HEK293T (cell line): ENCODE results near the gene ADISSP.

Experiments used
- BHLHE40 ChIP-seq: fragments of 450-650 bp; IDR thresholded peaks from 2 replicates; pipeline ENCODE4 v1.6.1; 2016; ENCODE audit warnings: mild to moderate bottlenecking, moderate library complexity, borderline replicate concordance
- CTBP1 ChIP-seq: fragments of 450-650 bp; IDR thresholded peaks from 2 replicates; pipeline ENCODE4 v1.6.1; 2016; ENCODE audit warnings: borderline replicate concordance
- FOXA1 ChIP-seq: fragments of 450-650 bp; IDR thresholded peaks from 2 replicates; pipeline ENCODE4 v1.6.1; 2016; ENCODE audit warnings: mild to moderate bottlenecking
- FOXM1 ChIP-seq: fragments of 450-650 bp; IDR thresholded peaks from 2 replicates; pipeline ENCODE4 v1.6.1; 2017; ENCODE audit warnings: mild to moderate bottlenecking, borderline replicate concordance
- HDGF ChIP-seq: fragments of 450-650 bp; IDR thresholded peaks from 2 replicates; pipeline ENCODE4 v1.6.1; 2017; ENCODE audit warnings: antibody characterized with exemption, borderline replicate concordance
- L3MBTL2 ChIP-seq: fragments of 450-650 bp; conservative IDR thresholded peaks from 2 replicates; pipeline ENCODE4 v1.6.1; 2016; ENCODE audit warnings: mild to moderate bottlenecking
- LEF1 ChIP-seq: fragments of 450-650 bp; IDR thresholded peaks from 2 replicates; pipeline ENCODE4 v1.6.1; 2017; ENCODE audit warnings: mild to moderate bottlenecking, borderline replicate concordance
- NFRKB ChIP-seq: fragments of 450-650 bp; IDR thresholded peaks from 2 replicates; pipeline ENCODE4 v1.6.1; 2016; ENCODE audit warnings: mild to moderate bottlenecking, moderate library complexity
- PKNOX1 ChIP-seq: fragments of 450-650 bp; IDR thresholded peaks from 2 replicates; pipeline ENCODE4 v1.6.1; 2016
- SP1 ChIP-seq: fragments of 450-650 bp; IDR thresholded peaks from 2 replicates; pipeline ENCODE4 v1.6.1; 2017
- SUZ12 ChIP-seq: fragments of 450-650 bp; IDR thresholded peaks from 2 replicates; pipeline ENCODE4 v1.6.1; 2016; ENCODE audit warnings: mild to moderate bottlenecking
- TARDBP ChIP-seq: fragments of 450-650 bp; IDR thresholded peaks from 2 replicates; pipeline ENCODE4 v1.6.1; 2016

GRCh38 chr20:3803289-3803688 is 35.7 kb upstream of the ADISSP start:
- TF ChIP-seq CTBP1 (no peak), L3MBTL2 (no peak), NFRKB (no peak), SP1 (no peak), FOXM1 (no peak), SUZ12 (no peak), BHLHE40 (no peak), PKNOX1 (no peak), FOXA1 (no peak), HDGF (no peak), TARDBP (no peak), LEF1 (no peak)
